Ascending aorta (tissue), 2 donors: ENCODE results near the gene CREBBP. TPM values are rescaled to one million over a fixed set of nuclear protein-coding genes. Genes with fewer than 3 reads are reported as not detected.

Experiments used
- DNase-seq, 2 donors: peaks; one replicate each; pipeline ENCODE4 v3.0.0-alpha.2; 2019; ENCODE audit warnings: low spot score in 2 of 2
- H3K27ac ChIP-seq, 2 donors: fragments of 200-600 bp; sonication (generic); one replicate each; pipeline ENCODE4 v1.5.1; 2016 to 2017; ENCODE audit warnings: mild to moderate bottlenecking in 1 of 2
- H3K27me3 ChIP-seq: fragments of 200-600 bp; sonication (generic); one replicate; pipeline ENCODE4 v1.5.1; 2017
- H3K36me3 ChIP-seq, 2 donors: fragments of 200-600 bp; sonication (generic); one replicate each; pipeline ENCODE4 v1.5.1; 2016
- H3K4me1 ChIP-seq, 2 donors: fragments of 200-600 bp; sonication (generic); one replicate each; pipeline ENCODE4 v1.5.1; 2016 to 2017; ENCODE audit warnings: mild to moderate bottlenecking in 1 of 2
- H3K4me3 ChIP-seq, 2 donors: fragments of 200-600 bp; sonication (generic); one replicate each; pipeline ENCODE4 v1.5.1; 2016 to 2017; ENCODE audit warnings: mild to moderate bottlenecking in 1 of 2
- H3K9me3 ChIP-seq, 2 donors: fragments of 200-600 bp; sonication (generic); one replicate each; pipeline ENCODE4 v1.5.1; 2016
- intact Hi-C: fragments of 100-400 bp; cut with DNase I; formaldehyde crosslinking; loops from one replicate; pipeline ENCODE4 v1.15.1; 2023
- total RNA-seq: library from RNA; depleted of rRNA; stranded (reverse); fragments of >200 nt; gene quantifications from one replicate; pipeline ENCODE4 v1.1.0, GENCODE V29; 2016
- TF ChIP-seq, protein P1 (sequence below), 3 experiments: fragments of 200-600 bp in 2 of 3; fragments of 450-650 bp in 1 of 3; sonication (generic) in 2 of 3; IDR thresholded peaks; one replicate each; pipeline ENCODE4 v1.5.1; 2016 to 2019; ENCODE audit warnings: antibody characterized with exemption in 3 of 3, mild to moderate bottlenecking in 1 of 3, moderate library complexity in 1 of 3

The CREBBP gene
- total RNA-seq, 1 donor from 2014 or later: 73.7 TPM

DNA sequence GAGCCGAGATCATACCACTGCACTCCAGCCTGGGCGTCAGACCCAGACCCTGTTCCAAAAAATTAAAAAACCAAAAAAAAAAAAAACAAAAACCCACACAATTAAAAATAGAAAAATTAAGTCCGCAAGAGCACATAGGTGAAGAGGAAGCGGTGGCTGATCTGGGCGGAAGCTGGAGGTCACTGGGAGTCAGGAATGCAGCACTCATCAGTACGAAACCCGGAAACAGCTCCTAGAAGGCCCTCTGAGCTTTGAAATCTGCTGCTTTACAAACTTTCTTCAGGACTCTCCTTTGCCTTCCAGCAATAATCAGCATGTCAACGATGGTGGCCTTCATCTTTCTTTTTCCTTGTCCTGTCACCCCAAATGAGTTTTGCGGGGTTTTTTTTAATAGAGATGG lies 192.7 kb downstream of the CREBBP start:
- Histone ChIP-seq H3K27ac (no peak overlapping the region), H3K4me1 (peaks cover 0 to 9% of the 10 kb centered on the region in 2 donors), H3K36me3 (peaks cover 24 to 48% of the 10 kb centered on the region in 2 donors), H3K9me3 (no peaks in the 10 kb centered on the region), H3K27me3 (no peaks in the 10 kb centered on the region), H3K4me3 (no peak overlapping the region)
- TF ChIP-seq, protein P1, sequence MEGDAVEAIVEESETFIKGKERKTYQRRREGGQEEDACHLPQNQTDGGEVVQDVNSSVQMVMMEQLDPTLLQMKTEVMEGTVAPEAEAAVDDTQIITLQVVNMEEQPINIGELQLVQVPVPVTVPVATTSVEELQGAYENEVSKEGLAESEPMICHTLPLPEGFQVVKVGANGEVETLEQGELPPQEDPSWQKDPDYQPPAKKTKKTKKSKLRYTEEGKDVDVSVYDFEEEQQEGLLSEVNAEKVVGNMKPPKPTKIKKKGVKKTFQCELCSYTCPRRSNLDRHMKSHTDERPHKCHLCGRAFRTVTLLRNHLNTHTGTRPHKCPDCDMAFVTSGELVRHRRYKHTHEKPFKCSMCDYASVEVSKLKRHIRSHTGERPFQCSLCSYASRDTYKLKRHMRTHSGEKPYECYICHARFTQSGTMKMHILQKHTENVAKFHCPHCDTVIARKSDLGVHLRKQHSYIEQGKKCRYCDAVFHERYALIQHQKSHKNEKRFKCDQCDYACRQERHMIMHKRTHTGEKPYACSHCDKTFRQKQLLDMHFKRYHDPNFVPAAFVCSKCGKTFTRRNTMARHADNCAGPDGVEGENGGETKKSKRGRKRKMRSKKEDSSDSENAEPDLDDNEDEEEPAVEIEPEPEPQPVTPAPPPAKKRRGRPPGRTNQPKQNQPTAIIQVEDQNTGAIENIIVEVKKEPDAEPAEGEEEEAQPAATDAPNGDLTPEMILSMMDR (IDR thresholded peaks at IDR 0.05): no peak
- intact Hi-C loops: no loop called here
- DNase-seq: no peak

DNA sequence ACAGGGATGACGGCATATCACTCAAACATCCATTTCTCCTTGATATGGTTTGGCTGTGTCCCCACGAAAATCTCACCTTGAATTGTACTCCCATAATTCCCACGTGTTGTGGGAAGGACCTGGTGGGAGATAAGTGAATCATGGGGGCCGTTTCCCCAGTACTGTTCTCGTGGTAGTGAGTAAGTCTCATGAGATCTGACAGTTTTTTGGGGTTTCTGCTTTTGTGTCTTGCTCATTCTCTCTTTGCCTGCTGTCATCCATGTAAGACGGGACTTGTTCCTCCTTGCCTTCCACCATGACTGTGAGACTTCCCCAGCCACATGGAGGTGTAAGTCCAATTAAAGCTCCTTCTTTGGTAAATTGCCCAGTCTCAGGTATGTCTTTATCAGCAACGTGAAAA lies 193.5 kb downstream of the CREBBP start:
- Histone ChIP-seq H3K4me1 (peaks cover 0 to 9% of the 10 kb centered on the region in 2 donors), H3K9me3 (no peaks in the 10 kb centered on the region), H3K4me3 (no peak overlapping the region), H3K36me3 (peaks cover 26 to 55% of the 10 kb centered on the region in 2 donors), H3K27me3 (no peaks in the 10 kb centered on the region), H3K27ac (no peak overlapping the region)
- intact Hi-C loops: no loop called here
- DNase-seq: no peak
- TF ChIP-seq, protein P1 (IDR thresholded peaks at IDR 0.05): no peak

DNA sequence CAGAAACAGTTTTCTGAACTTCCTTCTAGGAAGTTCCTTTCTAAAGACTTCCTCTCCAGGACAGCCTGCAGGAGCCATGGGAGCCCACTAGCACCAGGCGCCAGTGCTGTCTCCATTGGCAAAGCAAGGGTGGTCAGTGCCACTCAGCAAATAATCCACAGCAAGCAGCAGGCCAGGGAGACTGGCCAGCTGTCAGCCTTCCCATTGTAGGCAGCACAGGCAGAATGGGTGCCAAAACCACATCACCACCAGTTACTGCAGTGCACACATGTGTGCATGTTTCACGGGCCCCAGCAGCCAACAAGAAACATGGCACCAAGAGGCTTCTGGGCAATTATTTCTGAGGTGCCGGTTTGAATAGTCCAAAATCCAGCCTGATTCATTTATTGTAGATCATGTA lies 199.3 kb downstream of the CREBBP start:
- Histone ChIP-seq H3K9me3 (no peaks in the 10 kb centered on the region), H3K27ac (no peak overlapping the region), H3K4me1 (no peaks in the 10 kb centered on the region), H3K36me3 (peaks cover 53 to 70% of the 10 kb centered on the region in 2 donors), H3K4me3 (no peak overlapping the region), H3K27me3 (no peaks in the 10 kb centered on the region)
- intact Hi-C loops: no loop called here
- TF ChIP-seq, protein P1 (IDR thresholded peaks at IDR 0.05): no peak
- no peak for DNase-seq

DNA sequence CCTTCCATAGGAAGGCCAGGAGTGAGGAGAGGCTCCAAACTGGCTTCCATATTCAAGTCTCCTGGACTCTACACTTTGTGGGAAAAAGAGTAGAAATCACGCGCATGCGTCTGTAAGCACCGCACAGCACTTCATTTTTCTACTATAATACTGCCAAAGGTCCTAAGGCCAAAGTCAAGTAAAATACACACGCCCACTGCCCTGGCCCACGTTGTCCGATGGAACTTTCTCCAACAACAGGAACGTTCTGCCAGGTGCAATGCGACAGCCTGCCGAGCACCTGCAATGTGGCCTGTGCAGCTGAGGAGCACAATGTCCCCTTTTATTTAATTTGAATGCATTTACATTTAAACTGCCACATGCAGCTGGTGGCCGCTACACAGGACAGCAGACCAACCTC lies 202.5 kb downstream of the CREBBP start:
- TF ChIP-seq, protein P1 (IDR thresholded peaks at IDR 0.05): no peak
- intact Hi-C loops: no loop called here
- DNase-seq: no peak
- no peaks in the 10 kb centered on the region for H3K9me3 ChIP-seq
- no peaks in the 10 kb centered on the region for H3K27me3 ChIP-seq
- H3K27ac ChIP-seq: no peak overlapping the region
- H3K4me3 ChIP-seq: no peak overlapping the region
- H3K4me1 ChIP-seq: no peaks in the 10 kb centered on the region
- peaks cover 56 to 75% of the 10 kb centered on the region in 2 donors for H3K36me3 ChIP-seq

DNA sequence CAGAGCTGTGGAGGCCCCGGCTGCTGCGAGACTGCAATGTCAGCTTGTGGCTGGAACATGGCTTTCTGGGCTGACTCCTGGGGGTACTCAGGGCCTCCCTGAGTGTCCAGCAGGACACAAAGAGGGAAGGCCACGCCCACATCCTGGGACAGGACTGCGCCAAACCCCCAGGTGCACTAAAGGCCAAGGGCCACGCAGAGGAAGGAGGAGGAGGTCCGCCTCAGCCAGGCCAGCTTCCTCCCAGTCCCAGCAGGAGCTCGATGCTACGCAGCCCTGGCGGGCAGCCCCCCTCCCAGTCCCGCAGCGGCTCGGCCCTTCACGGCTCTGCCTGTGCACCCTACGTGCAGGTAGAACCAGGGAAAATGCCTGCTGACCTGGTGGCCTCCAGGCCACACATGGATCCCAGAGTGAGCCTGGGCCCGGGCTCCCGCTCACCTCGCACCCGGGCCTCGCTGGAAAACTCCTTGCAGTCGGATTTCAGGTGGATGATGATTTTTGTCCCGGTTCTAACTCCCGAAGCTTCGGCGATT lies 204.8 kb downstream of the CREBBP start:
- no peak for DNase-seq
- H3K27ac ChIP-seq: no peak overlapping the region
- no peak overlapping the region for H3K4me3 ChIP-seq
- no peaks in the 10 kb centered on the region for H3K4me1 ChIP-seq
- H3K36me3 ChIP-seq: peaks cover 59 to 85% of the 10 kb centered on the region in 2 donors
- intact Hi-C loops: no loop called here
- TF ChIP-seq, protein P1 (IDR thresholded peaks at IDR 0.05): no peak
- no peaks in the 10 kb centered on the region for H3K9me3 ChIP-seq
- no peaks in the 10 kb centered on the region for H3K27me3 ChIP-seq

Other genes with a start within 250 kb of the CREBBP start
- 51.2 TPM for gene DNASE1, start 226.0 kb downstream of the CREBBP start, total RNA-seq
- gene TRAP1, start 163.2 kb downstream of the CREBBP start, total RNA-seq: 169 TPM
- 49.7 TPM for gene ADCY9, start 235.7 kb upstream of the CREBBP start, total RNA-seq